HEK293 (cell line): ENCODE measurements around the gene FOXA2.

Source experiments
- CTCF ChIA-PET: fragments of 350-600 bp; formaldehyde crosslinking; extraction: SDS; loops from one replicate; lab custom pipeline; 2021; ENCODE audit warnings: antibody characterized with exemption; lab: Yijun Ruan, JAX
- POLR2A ChIA-PET: fragments of 300-600 bp; formaldehyde crosslinking; extraction: SDS; loops from one replicate; lab custom pipeline; 2020; ENCODE audit warnings: antibody characterized with exemption, inconsistent platforms; lab: Yijun Ruan, JAX
- H3K27ac ChIP-seq: fragments of 200-500 bp; sonication (Bioruptor generic); 2 replicates; pipeline ENCODE4 v1.5.1; 2014; ENCODE audit warnings: low read depth, low read length, control low read depth, inconsistent platforms; ENCODE audit errors: extremely low read depth
- H3K36me3 ChIP-seq, 2 experiments: fragments of 200-500 bp in 1 of 2; sonication (Bioruptor generic) in 1 of 2; 1 replicate in 1 of 2; 2 replicates in 1 of 2; pipeline ENCODE4 v1.5.1; 2014 to 2017; ENCODE audit warnings: inconsistent platforms in 2 of 2, low read length in 2 of 2; ENCODE audit not compliant: control insufficient read depth in 2 of 2, insufficient read depth in 1 of 2
- H3K4me1 ChIP-seq: fragments of 200-500 bp; sonication (Bioruptor generic); 2 replicates; pipeline ENCODE4 v1.5.1; 2014; ENCODE audit warnings: mild to moderate bottlenecking, low read length, inconsistent platforms; ENCODE audit not compliant: control insufficient read depth, insufficient read depth
- H3K4me3 ChIP-seq: 2 replicates; pipeline ENCODE4 v1.5.1; 2011; ENCODE audit warnings: low read depth, mild to moderate bottlenecking, control low read depth, low read length, moderate library complexity
- H3K9me3 ChIP-seq: fragments of 200-500 bp; sonication (Bioruptor generic); 2 replicates; pipeline ENCODE4 v1.5.1; 2014; ENCODE audit warnings: low read depth, low read length, inconsistent platforms; ENCODE audit not compliant: control insufficient read depth, insufficient read depth
- ATF2 ChIP-seq: fragments of 450-650 bp; formaldehyde crosslinking; IDR thresholded peaks from 2 replicates; pipeline ENCODE4 v1.5.1; 2016; ENCODE audit warnings: missing biosample characterization, missing genetic modification characterization, low read depth
- KLF17 ChIP-seq: fragments of 450-650 bp; formaldehyde crosslinking; IDR thresholded peaks from 2 replicates; pipeline ENCODE4 v1.5.1; 2016; ENCODE audit warnings: missing biosample characterization, missing genetic modification characterization
- KLF8 ChIP-seq: fragments of 450-650 bp; formaldehyde crosslinking; IDR thresholded peaks from 2 replicates; pipeline ENCODE4 v1.5.1; 2016; ENCODE audit warnings: missing biosample characterization, missing genetic modification characterization
- KLF9 ChIP-seq: fragments of 450-650 bp; formaldehyde crosslinking; IDR thresholded peaks from 2 replicates; pipeline ENCODE4 v1.5.1; 2016; ENCODE audit warnings: missing biosample characterization, missing genetic modification characterization, low read depth
- TRIM28 ChIP-seq: IDR thresholded peaks from 2 replicates; pipeline ENCODE4 v1.6.1; 2011; ENCODE audit warnings: low read length, control low read depth, borderline replicate concordance
- YY1 ChIP-seq: fragments of 450-650 bp; formaldehyde crosslinking; IDR thresholded peaks from 2 replicates; pipeline ENCODE4 v1.5.1; 2018; ENCODE audit warnings: missing biosample characterization, missing genetic modification characterization
- ZBTB6 ChIP-seq: fragments of 450-650 bp; formaldehyde crosslinking; IDR thresholded peaks from 2 replicates; pipeline ENCODE4 v1.5.1; 2017; ENCODE audit warnings: missing biosample characterization, missing genetic modification characterization
- ZFHX2 ChIP-seq: fragments of 450-650 bp; formaldehyde crosslinking; conservative IDR thresholded peaks from 2 replicates; pipeline ENCODE4 v1.5.1; 2016; ENCODE audit warnings: missing biosample characterization, missing genetic modification characterization
- ZNF114 ChIP-seq: fragments of 450-650 bp; formaldehyde crosslinking; IDR thresholded peaks from 2 replicates; pipeline ENCODE4 v1.5.0; 2017; ENCODE audit warnings: missing biosample characterization, missing genetic modification characterization
- ZNF138 ChIP-seq: fragments of 450-650 bp; formaldehyde crosslinking; IDR thresholded peaks from 2 replicates; pipeline ENCODE4 v1.5.1; 2016; ENCODE audit warnings: missing biosample characterization, missing genetic modification characterization, borderline replicate concordance
- ZNF169 ChIP-seq: fragments of 450-650 bp; formaldehyde crosslinking; IDR thresholded peaks from 2 replicates; pipeline ENCODE4 v1.5.1; 2016; ENCODE audit warnings: missing biosample characterization, missing genetic modification characterization
- ZNF184 ChIP-seq: fragments of 450-650 bp; IDR thresholded peaks from 2 replicates; pipeline ENCODE4 v1.5.1; 2018; ENCODE audit warnings: missing biosample characterization, mild to moderate bottlenecking, missing genetic modification characterization
- ZNF324 ChIP-seq: fragments of 450-650 bp; formaldehyde crosslinking; IDR thresholded peaks from 2 replicates; pipeline ENCODE4 v1.5.1; 2016; ENCODE audit warnings: missing biosample characterization, missing genetic modification characterization
- ZNF335 ChIP-seq: fragments of 450-650 bp; formaldehyde crosslinking; conservative IDR thresholded peaks from 2 replicates; pipeline ENCODE4 v1.5.1; 2016; ENCODE audit warnings: missing biosample characterization, missing genetic modification characterization
- ZNF48 ChIP-seq: fragments of 450-650 bp; formaldehyde crosslinking; IDR thresholded peaks from 2 replicates; pipeline ENCODE4 v1.5.1; 2016; ENCODE audit warnings: missing biosample characterization, missing genetic modification characterization
- ZNF510 ChIP-seq: fragments of 450-650 bp; formaldehyde crosslinking; IDR thresholded peaks from 2 replicates; pipeline ENCODE4 v1.5.1; 2018; ENCODE audit warnings: mild to moderate bottlenecking, missing genetic modification characterization, missing biosample characterization; ENCODE audit not compliant: insufficient replicate concordance
- ZNF555 ChIP-seq: fragments of 450-650 bp; formaldehyde crosslinking; conservative IDR thresholded peaks from 2 replicates; pipeline ENCODE4 v1.5.1; 2017; ENCODE audit warnings: missing biosample characterization, mild to moderate bottlenecking, missing genetic modification characterization, inconsistent platforms
- ZNF585B ChIP-seq: fragments of 450-650 bp; formaldehyde crosslinking; IDR thresholded peaks from 2 replicates; pipeline ENCODE4 v1.5.1; 2016; ENCODE audit warnings: missing biosample characterization, missing genetic modification characterization
- ZNF623 ChIP-seq: fragments of 450-650 bp; formaldehyde crosslinking; IDR thresholded peaks from 2 replicates; pipeline ENCODE4 v1.5.1; 2016; ENCODE audit warnings: missing biosample characterization, missing genetic modification characterization
- ZNF629 ChIP-seq: fragments of 450-650 bp; formaldehyde crosslinking; IDR thresholded peaks from 2 replicates; pipeline ENCODE4 v1.5.1; 2017; ENCODE audit warnings: missing biosample characterization, missing genetic modification characterization
- ZNF701 ChIP-seq: fragments of 450-650 bp; formaldehyde crosslinking; IDR thresholded peaks from 2 replicates; pipeline ENCODE4 v1.5.1; 2016; ENCODE audit warnings: missing biosample characterization, missing genetic modification characterization
- TF ChIP-seq, protein P1 (sequence below): fragments of 450-650 bp; formaldehyde crosslinking; IDR thresholded peaks from 2 replicates; pipeline ENCODE4 v1.5.1; 2017; ENCODE audit warnings: missing biosample characterization, missing genetic modification characterization
- TF ChIP-seq, protein P2 (sequence below): fragments of 450-650 bp; formaldehyde crosslinking; IDR thresholded peaks from 2 replicates; pipeline ENCODE4 v1.5.1; 2017; ENCODE audit warnings: missing biosample characterization, mild to moderate bottlenecking, missing genetic modification characterization, moderate library complexity
- TF ChIP-seq, protein P3 (sequence below): fragments of 450-650 bp; formaldehyde crosslinking; IDR thresholded peaks from 2 replicates; pipeline ENCODE4 v1.5.1; 2016; ENCODE audit warnings: missing biosample characterization, missing genetic modification characterization, low read depth

The FOXA2 gene

DNA sequence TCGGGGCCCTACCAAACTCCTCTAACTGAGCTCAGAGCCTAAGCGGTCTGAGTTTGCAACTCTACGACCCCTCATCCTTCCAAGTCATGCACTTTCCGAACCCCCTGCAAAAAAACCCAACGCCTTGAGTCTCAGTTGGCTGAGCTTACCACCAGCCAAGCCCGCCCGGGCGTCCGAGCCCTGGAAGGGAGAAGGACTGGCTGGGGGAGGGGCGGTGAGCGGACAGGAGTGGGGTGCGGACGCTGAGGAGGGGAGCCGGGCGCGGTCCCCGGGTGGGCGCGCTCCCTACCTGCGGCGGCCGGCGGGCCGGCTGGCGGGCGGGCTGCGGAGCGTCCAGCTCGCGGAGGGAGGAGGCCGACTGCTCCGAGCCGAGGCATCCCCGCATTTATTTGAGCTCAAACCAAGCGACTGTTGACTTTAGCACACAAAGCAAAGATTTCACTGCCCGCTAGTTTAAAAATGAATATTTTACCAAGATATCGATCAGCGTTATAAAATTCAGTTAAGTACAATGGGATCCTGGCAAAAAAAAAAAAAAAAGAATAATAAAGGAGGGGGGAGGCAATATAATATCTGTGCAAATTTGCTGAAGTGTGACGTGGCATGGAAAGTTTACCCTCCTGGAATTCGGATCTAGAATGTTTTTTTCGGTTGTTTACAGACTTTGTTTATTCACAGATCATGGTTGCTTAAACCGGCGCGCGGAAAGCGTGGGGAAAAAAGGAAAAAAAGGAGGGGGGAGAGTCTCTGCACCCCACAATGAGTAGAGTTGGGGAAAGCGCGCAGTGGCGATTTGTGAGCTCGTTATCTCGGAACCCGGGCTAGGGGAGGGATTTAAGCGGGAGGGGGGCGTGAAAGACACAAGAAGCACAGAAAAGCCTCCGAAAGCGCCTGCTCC lies 5.9 kb downstream of the FOXA2 start:
- Histone ChIP-seq H3K4me1 (peaks cover 12% of the 10 kb centered on the region), H3K9me3 (no peaks in the 10 kb centered on the region), H3K4me3 (no peak overlapping the region), H3K27ac (no peak overlapping the region), H3K36me3 (peaks cover 0 to 3% of the 10 kb centered on the region in 2 experiments; a peak in 1 of 3 replicates)
- ChIA-PET CTCF (interaction anchor here (0.6 kb wide), 1 partner anchor 189 kb away, joined by 3 read pairs; no protein-coding TSS in a partner anchor), POLR2A (no interaction called here)
- TF ChIP-seq TRIM28, result no peak
- TF ChIP-seq ZNF701 (tag by site-specific recombination), result no peak
- TF ChIP-seq ZNF138 (tag by site-specific recombination), result no peak
- TF ChIP-seq ZNF335 (tag by site-specific recombination), result no peak
- TF ChIP-seq KLF9 (tag by site-specific recombination), result no peak
- TF ChIP-seq ZFHX2 (tag by site-specific recombination), result no peak
- no peak for TF ChIP-seq ZBTB6 (tag by site-specific recombination)
- no peak for TF ChIP-seq ZNF555
- TF ChIP-seq ZNF169 (tag by site-specific recombination), result no peak
- no peak for TF ChIP-seq ZNF629 (tag by site-specific recombination)
- no peak for TF ChIP-seq ZNF324 (tag by site-specific recombination)
- no peak for TF ChIP-seq ZNF510 (tag by site-specific recombination)

GRCh38 chr20:22577515-22578220 lies 6.7 kb downstream of the FOXA2 start:
- H3K9me3 ChIP-seq, result no peaks in the 10 kb centered on the region
- H3K4me3 ChIP-seq, result no peak overlapping the region
- POLR2A ChIA-PET, result no interaction called here
- peaks cover 12% of the 10 kb centered on the region for H3K4me1 ChIP-seq
- H3K36me3 ChIP-seq, result peaks cover 0 to 3% of the 10 kb centered on the region in 2 experiments; a peak in 1 of 3 replicates
- no peak overlapping the region for H3K27ac ChIP-seq
- CTCF ChIA-PET, result interaction anchor here (0.6 kb wide), 1 partner anchor 13 kb away, joined by 3 read pairs; no protein-coding TSS in a partner anchor
- TF ChIP-seq ZNF623 (tag by site-specific recombination), result no peak
- no peak for TF ChIP-seq ATF2 (tag by site-specific recombination)
- TF ChIP-seq YY1 (tag by site-specific recombination), result no peak
- TF ChIP-seq ZNF48, result no peak
- TF ChIP-seq ZNF184, result no peak
- no peak for TF ChIP-seq KLF8 (tag by site-specific recombination)
- TF ChIP-seq, protein P1, sequence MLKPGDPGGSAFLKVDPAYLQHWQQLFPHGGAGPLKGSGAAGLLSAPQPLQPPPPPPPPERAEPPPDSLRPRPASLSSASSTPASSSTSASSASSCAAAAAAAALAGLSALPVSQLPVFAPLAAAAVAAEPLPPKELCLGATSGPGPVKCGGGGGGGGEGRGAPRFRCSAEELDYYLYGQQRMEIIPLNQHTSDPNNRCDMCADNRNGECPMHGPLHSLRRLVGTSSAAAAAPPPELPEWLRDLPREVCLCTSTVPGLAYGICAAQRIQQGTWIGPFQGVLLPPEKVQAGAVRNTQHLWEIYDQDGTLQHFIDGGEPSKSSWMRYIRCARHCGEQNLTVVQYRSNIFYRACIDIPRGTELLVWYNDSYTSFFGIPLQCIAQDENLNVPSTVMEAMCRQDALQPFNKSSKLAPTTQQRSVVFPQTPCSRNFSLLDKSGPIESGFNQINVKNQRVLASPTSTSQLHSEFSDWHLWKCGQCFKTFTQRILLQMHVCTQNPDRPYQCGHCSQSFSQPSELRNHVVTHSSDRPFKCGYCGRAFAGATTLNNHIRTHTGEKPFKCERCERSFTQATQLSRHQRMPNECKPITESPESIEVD (tag by site-specific recombination), result no peak
- TF ChIP-seq KLF17 (tag by site-specific recombination), result no peak
- TF ChIP-seq ZNF114 (tag by site-specific recombination), result no peak
- TF ChIP-seq, protein P2, sequence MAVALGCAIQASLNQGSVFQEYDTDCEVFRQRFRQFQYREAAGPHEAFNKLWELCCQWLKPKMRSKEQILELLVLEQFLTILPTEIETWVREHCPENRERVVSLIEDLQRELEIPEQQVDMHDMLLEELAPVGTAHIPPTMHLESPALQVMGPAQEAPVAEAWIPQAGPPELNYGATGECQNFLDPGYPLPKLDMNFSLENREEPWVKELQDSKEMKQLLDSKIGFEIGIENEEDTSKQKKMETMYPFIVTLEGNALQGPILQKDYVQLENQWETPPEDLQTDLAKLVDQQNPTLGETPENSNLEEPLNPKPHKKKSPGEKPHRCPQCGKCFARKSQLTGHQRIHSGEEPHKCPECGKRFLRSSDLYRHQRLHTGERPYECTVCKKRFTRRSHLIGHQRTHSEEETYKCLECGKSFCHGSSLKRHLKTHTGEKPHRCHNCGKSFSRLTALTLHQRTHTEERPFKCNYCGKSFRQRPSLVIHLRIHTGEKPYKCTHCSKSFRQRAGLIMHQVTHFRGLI, result no peak
- TF ChIP-seq ZNF585B (tag by site-specific recombination), result no peak
- TF ChIP-seq, protein P3, sequence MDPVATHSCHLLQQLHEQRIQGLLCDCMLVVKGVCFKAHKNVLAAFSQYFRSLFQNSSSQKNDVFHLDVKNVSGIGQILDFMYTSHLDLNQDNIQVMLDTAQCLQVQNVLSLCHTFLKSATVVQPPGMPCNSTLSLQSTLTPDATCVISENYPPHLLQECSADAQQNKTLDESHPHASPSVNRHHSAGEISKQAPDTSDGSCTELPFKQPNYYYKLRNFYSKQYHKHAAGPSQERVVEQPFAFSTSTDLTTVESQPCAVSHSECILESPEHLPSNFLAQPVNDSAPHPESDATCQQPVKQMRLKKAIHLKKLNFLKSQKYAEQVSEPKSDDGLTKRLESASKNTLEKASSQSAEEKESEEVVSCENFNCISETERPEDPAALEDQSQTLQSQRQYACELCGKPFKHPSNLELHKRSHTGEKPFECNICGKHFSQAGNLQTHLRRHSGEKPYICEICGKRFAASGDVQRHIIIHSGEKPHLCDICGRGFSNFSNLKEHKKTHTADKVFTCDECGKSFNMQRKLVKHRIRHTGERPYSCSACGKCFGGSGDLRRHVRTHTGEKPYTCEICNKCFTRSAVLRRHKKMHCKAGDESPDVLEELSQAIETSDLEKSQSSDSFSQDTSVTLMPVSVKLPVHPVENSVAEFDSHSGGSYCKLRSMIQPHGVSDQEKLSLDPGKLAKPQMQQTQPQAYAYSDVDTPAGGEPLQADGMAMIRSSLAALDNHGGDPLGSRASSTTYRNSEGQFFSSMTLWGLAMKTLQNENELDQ (tag by site-specific recombination), result no peak
